Measurements from ENCODE around the gene GPC5. TPM values are rescaled to one million over a fixed set of nuclear protein-coding genes. Genes with fewer than 3 reads are reported as not detected.

The GPC5 gene
- total RNA-seq, 1 donor from 2014 or later = 10.2 TPM

GRCh38 chr13:92387245-92387644 lies 988.8 kb downstream of the GPC5 start:
- Mint-ChIP-seq H3K4me1 (ENCODE audit: low read depth, unreplicated experiment) (peaks cover 17% of the 10 kb centered on the region), H3K27ac (ENCODE audit: unreplicated experiment) (no peak overlapping the region), H3K27me3 (ENCODE audit: unreplicated experiment) (no peaks in the 10 kb centered on the region), H3K9me3 (ENCODE audit: unreplicated experiment) (no peaks in the 10 kb centered on the region), H3K4me3 (ENCODE audit: unreplicated experiment) (no peak overlapping the region), H3K36me3 (ENCODE audit: unreplicated experiment) (no peaks in the 10 kb centered on the region)
- no peak for TF ChIP-seq CTCF (IDR thresholded peaks at IDR 0.05; ENCODE audit: partially characterized antibody, unreplicated experiment)
- DNase-seq = no peak

GRCh38 chr13:92390217-92390616 lies 991.8 kb downstream of the GPC5 start:
- Mint-ChIP-seq H3K9me3 (ENCODE audit: unreplicated experiment) (peaks cover 1% of the 10 kb centered on the region), H3K4me1 (ENCODE audit: low read depth, unreplicated experiment) (peaks cover 10% of the 10 kb centered on the region), H3K27me3 (ENCODE audit: unreplicated experiment) (no peaks in the 10 kb centered on the region), H3K4me3 (ENCODE audit: unreplicated experiment) (peak overlapping the region; percentile 54), H3K36me3 (ENCODE audit: unreplicated experiment) (no peaks in the 10 kb centered on the region), H3K27ac (ENCODE audit: unreplicated experiment) (peak overlapping the region; percentile 52)
- no peak for TF ChIP-seq CTCF (IDR thresholded peaks at IDR 0.05; ENCODE audit: partially characterized antibody, unreplicated experiment)
- DNase-seq = no peak

- no peak overlapping the region for H3K4me3 Mint-ChIP-seq (ENCODE audit: unreplicated experiment)
- no peaks in the 10 kb centered on the region for H3K9me3 Mint-ChIP-seq (ENCODE audit: unreplicated experiment)
- no peak for DNase-seq
- H3K27me3 Mint-ChIP-seq (ENCODE audit: unreplicated experiment) = no peaks in the 10 kb centered on the region
- no peaks in the 10 kb centered on the region for H3K36me3 Mint-ChIP-seq (ENCODE audit: unreplicated experiment)
- H3K4me1 Mint-ChIP-seq (ENCODE audit: low read depth, unreplicated experiment) = no peaks in the 10 kb centered on the region
- TF ChIP-seq CTCF (IDR thresholded peaks at IDR 0.05; ENCODE audit: partially characterized antibody, unreplicated experiment) = no peak
- H3K27ac Mint-ChIP-seq (ENCODE audit: unreplicated experiment) = no peak overlapping the region
Observed at GRCh38 chr13:92403606-92404005, 1005.2 kb downstream of the GPC5 start.

GRCh38 chr13:92407858-92408257 lies 1009.4 kb downstream of the GPC5 start:
- H3K36me3 Mint-ChIP-seq (ENCODE audit: unreplicated experiment) = no peaks in the 10 kb centered on the region
- TF ChIP-seq CTCF (IDR thresholded peaks at IDR 0.05; ENCODE audit: partially characterized antibody, unreplicated experiment) = no peak
- no peaks in the 10 kb centered on the region for H3K27me3 Mint-ChIP-seq (ENCODE audit: unreplicated experiment)
- no peak overlapping the region for H3K4me3 Mint-ChIP-seq (ENCODE audit: unreplicated experiment)
- DNase-seq = no peak
- no peaks in the 10 kb centered on the region for H3K4me1 Mint-ChIP-seq (ENCODE audit: low read depth, unreplicated experiment)
- H3K9me3 Mint-ChIP-seq (ENCODE audit: unreplicated experiment) = no peaks in the 10 kb centered on the region
- no peak overlapping the region for H3K27ac Mint-ChIP-seq (ENCODE audit: unreplicated experiment)

- Mint-ChIP-seq H3K4me3 (ENCODE audit: unreplicated experiment) (no peak overlapping the region), H3K9me3 (ENCODE audit: unreplicated experiment) (no peaks in the 10 kb centered on the region), H3K4me1 (ENCODE audit: low read depth, unreplicated experiment) (no peaks in the 10 kb centered on the region), H3K27me3 (ENCODE audit: unreplicated experiment) (no peaks in the 10 kb centered on the region), H3K27ac (ENCODE audit: unreplicated experiment) (no peak overlapping the region), H3K36me3 (ENCODE audit: unreplicated experiment) (no peaks in the 10 kb centered on the region)
- DNase-seq = no peak
- TF ChIP-seq CTCF (IDR thresholded peaks at IDR 0.05; ENCODE audit: partially characterized antibody, unreplicated experiment) = no peak
Observed at GRCh38 chr13:92412481-92412880, 1014.1 kb downstream of the GPC5 start.

All from glutamatergic neuron (in vitro differentiated cells).